Calu3 (cell line): ENCODE data around the gene SLC66A2. TPM values are rescaled to one million over a fixed set of nuclear protein-coding genes. Genes with fewer than 3 reads are reported as not detected.

ENCODE experiments used
- BruUV-seq: library from RNA; stranded (reverse); fragments of 400-500 nt; replicated peaks from 2 replicates; lab custom pipeline; 2021; lab: Mats Ljungman, UMichigan
- CTCF ChIA-PET: fragments of 300-600 bp; sonication (Branson Sonifier 250); formaldehyde crosslinking; loops from one replicate; lab custom pipeline; 2022; ENCODE audit warnings: antibody characterized with exemption; lab: Charles Lee
- DNase-seq: peaks from one replicate; pipeline ENCODE4 v3.0.0; 2022
- H3K27ac Mint-ChIP-seq: one replicate; pipeline ENCODE4 v1.8.0; 2022; ENCODE audit warnings: mixed read lengths; ENCODE audit not compliant: unreplicated experiment
- H3K27me3 Mint-ChIP-seq: one replicate; pipeline ENCODE4 v1.8.0; 2022; ENCODE audit warnings: mixed read lengths; ENCODE audit not compliant: unreplicated experiment
- H3K36me3 Mint-ChIP-seq: one replicate; pipeline ENCODE4 v1.8.0; 2022; ENCODE audit warnings: mild to moderate bottlenecking, moderate library complexity, mixed read lengths; ENCODE audit not compliant: insufficient read depth, unreplicated experiment
- H3K4me1 Mint-ChIP-seq: one replicate; pipeline ENCODE4 v1.8.0; 2022; ENCODE audit warnings: mild to moderate bottlenecking, low read depth, mixed read lengths; ENCODE audit not compliant: unreplicated experiment
- H3K4me3 Mint-ChIP-seq: one replicate; pipeline ENCODE4 v1.8.0; 2022; ENCODE audit warnings: mild to moderate bottlenecking, low read depth, moderate library complexity, mixed read lengths; ENCODE audit not compliant: unreplicated experiment
- H3K9me3 Mint-ChIP-seq: one replicate; pipeline ENCODE4 v1.8.0; 2022; ENCODE audit warnings: low read depth, mixed read lengths; ENCODE audit not compliant: unreplicated experiment
- intact Hi-C: fragments of 100-400 bp; cut with micrococcal nuclease; formaldehyde crosslinking; loops from one replicate; pipeline ENCODE4 v1.10.0; 2022; ENCODE audit not compliant: unreplicated experiment
- total RNA-seq: library from RNA; stranded (reverse); gene quantifications from 2 replicates; pipeline ENCODE4 v1.2.3, GENCODE V29; 2022
- TF ChIP-seq, protein P1 (sequence below): fragments of 200-600 bp; IDR thresholded peaks from one replicate; pipeline ENCODE4 v1.8.0; 2022; ENCODE audit warnings: antibody characterized with exemption; ENCODE audit not compliant: unreplicated experiment

The SLC66A2 gene
- total RNA-seq, 1 experiment from 2014 or later, result 19.5 TPM

GRCh38 chr18:79916546-79917168 lies 34.8 kb downstream of the SLC66A2 start:
- CTCF ChIA-PET, result no interaction called here
- H3K27me3 Mint-ChIP-seq, result no peaks in the 10 kb centered on the region
- no peaks in the 10 kb centered on the region for H3K4me1 Mint-ChIP-seq
- TF ChIP-seq, protein P1, sequence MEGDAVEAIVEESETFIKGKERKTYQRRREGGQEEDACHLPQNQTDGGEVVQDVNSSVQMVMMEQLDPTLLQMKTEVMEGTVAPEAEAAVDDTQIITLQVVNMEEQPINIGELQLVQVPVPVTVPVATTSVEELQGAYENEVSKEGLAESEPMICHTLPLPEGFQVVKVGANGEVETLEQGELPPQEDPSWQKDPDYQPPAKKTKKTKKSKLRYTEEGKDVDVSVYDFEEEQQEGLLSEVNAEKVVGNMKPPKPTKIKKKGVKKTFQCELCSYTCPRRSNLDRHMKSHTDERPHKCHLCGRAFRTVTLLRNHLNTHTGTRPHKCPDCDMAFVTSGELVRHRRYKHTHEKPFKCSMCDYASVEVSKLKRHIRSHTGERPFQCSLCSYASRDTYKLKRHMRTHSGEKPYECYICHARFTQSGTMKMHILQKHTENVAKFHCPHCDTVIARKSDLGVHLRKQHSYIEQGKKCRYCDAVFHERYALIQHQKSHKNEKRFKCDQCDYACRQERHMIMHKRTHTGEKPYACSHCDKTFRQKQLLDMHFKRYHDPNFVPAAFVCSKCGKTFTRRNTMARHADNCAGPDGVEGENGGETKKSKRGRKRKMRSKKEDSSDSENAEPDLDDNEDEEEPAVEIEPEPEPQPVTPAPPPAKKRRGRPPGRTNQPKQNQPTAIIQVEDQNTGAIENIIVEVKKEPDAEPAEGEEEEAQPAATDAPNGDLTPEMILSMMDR, result no peak
- H3K27ac Mint-ChIP-seq, result no peak overlapping the region
- no TSS peak for BruUV-seq
- intact Hi-C loops, result no loop called here
- no peak overlapping the region for H3K4me3 Mint-ChIP-seq
- DNase-seq, result no peak
- peaks cover 12% of the 10 kb centered on the region for H3K9me3 Mint-ChIP-seq
- H3K36me3 Mint-ChIP-seq, result peaks cover 34% of the 10 kb centered on the region

GRCh38 chr18:79916128-79916494 lies 35.3 kb downstream of the SLC66A2 start:
- H3K27ac Mint-ChIP-seq, result no peak overlapping the region
- no peak for DNase-seq
- intact Hi-C loops, result no loop called here
- peaks cover 34% of the 10 kb centered on the region for H3K36me3 Mint-ChIP-seq
- CTCF ChIA-PET, result no interaction called here
- H3K4me3 Mint-ChIP-seq, result no peak overlapping the region
- peaks cover 12% of the 10 kb centered on the region for H3K9me3 Mint-ChIP-seq
- BruUV-seq, result no TSS peak
- no peaks in the 10 kb centered on the region for H3K4me1 Mint-ChIP-seq
- TF ChIP-seq, protein P1, result no peak
- no peaks in the 10 kb centered on the region for H3K27me3 Mint-ChIP-seq

DNA sequence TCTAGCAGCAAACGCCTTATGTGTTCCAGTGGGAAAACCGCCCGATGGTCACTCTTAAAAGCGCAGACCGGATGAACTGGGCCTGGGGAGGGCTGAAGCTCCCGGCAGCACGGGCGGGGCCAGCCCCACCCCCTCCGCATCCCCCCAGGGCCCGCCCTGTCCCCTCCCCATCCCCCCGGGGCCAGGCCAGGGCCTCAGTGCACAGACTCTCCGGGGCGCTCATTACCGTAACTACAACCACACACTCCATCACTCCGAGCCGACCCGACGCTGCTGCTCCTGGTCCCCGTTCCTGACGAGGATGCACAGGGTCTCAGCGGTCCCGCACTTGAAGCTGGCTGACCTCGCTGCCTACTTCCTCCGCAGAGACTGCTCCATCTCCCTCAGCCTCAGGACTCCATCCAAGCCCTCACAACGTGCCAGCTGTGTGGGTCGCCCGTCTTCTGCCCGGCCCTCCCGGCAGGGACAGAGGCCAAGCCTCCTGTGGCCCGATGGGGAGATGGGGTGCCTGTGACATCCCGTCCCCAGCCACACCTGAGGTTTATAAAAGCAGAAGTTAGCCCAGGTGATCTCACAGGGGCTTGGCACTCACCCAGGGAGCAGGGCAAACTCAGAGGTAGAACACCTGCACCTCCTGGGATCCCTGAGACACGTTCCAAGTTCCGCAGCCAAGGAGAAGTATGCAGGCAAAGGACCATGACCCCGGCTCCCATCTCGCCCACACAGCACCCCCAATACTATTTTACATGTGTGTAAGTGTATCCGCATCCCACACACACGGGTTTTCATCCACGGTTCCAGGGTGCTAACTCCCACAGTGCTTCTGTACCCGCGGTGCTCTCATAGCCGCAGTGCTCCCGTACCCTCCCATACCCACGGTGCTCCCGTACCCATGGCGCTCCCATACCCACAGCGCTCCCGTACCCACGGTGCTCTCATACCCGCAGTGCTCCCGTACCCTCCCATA lies 36.0 kb downstream of the SLC66A2 start:
- H3K4me1 Mint-ChIP-seq, result no peaks in the 10 kb centered on the region
- H3K4me3 Mint-ChIP-seq, result no peak overlapping the region
- DNase-seq, result no peak
- no TSS peak for BruUV-seq
- intact Hi-C loops, result no loop called here
- H3K27ac Mint-ChIP-seq, result no peak overlapping the region
- CTCF ChIA-PET, result no interaction called here
- H3K9me3 Mint-ChIP-seq, result peaks cover 12% of the 10 kb centered on the region
- no peaks in the 10 kb centered on the region for H3K27me3 Mint-ChIP-seq
- TF ChIP-seq, protein P1, result no peak
- peaks cover 34% of the 10 kb centered on the region for H3K36me3 Mint-ChIP-seq

GRCh38 chr18:79914614-79915160 lies 36.8 kb downstream of the SLC66A2 start:
- CTCF ChIA-PET, result no interaction called here
- no TSS peak for BruUV-seq
- no peak for DNase-seq
- H3K4me3 Mint-ChIP-seq, result no peak overlapping the region
- peaks cover 12% of the 10 kb centered on the region for H3K9me3 Mint-ChIP-seq
- H3K36me3 Mint-ChIP-seq, result peaks cover 34% of the 10 kb centered on the region
- no peak overlapping the region for H3K27ac Mint-ChIP-seq
- H3K27me3 Mint-ChIP-seq, result no peaks in the 10 kb centered on the region
- TF ChIP-seq, protein P1, result no peak
- intact Hi-C loops, result no loop called here
- H3K4me1 Mint-ChIP-seq, result no peaks in the 10 kb centered on the region
